Mucosa of rectum (tissue), 2 donors: ENCODE data around the gene CHCHD10.
A peak's percentile ranks its signal among the peaks of the same experiment; 100 is the strongest.
"Not testable (repeated sequence)": the region's sequence is repeated elsewhere in the genome, so short reads cannot be mapped to it uniquely, and the experiment has no call there.

ENCODE experiments used
- H3K27ac ChIP-seq, 2 donors: one replicate each; pipeline ENCODE4 v1.7.0; 2013; ENCODE audit warnings: inconsistent platforms in 2 of 2, low read depth in 2 of 2, low read length in 2 of 2
- H3K27me3 ChIP-seq, 2 donors: one replicate each; pipeline ENCODE4 v1.7.0; 2013; ENCODE audit warnings: low read length in 2 of 2; ENCODE audit not compliant: control insufficient read depth in 2 of 2, insufficient read depth in 2 of 2
- H3K36me3 ChIP-seq, 2 donors: one replicate each; pipeline ENCODE4 v1.7.0; 2013; ENCODE audit warnings: low read length in 2 of 2; ENCODE audit not compliant: control insufficient read depth in 2 of 2, insufficient read depth in 2 of 2
- H3K4me1 ChIP-seq, 2 donors: one replicate each; pipeline ENCODE4 v1.7.0; 2013; ENCODE audit warnings: low read length in 2 of 2, mild to moderate bottlenecking in 1 of 2; ENCODE audit not compliant: control insufficient read depth in 2 of 2, insufficient read depth in 2 of 2
- H3K4me3 ChIP-seq, 2 donors: one replicate each; pipeline ENCODE4 v1.7.0; 2013; ENCODE audit warnings: low read length in 2 of 2
- H3K9ac ChIP-seq, 2 donors: one replicate each; pipeline ENCODE4 v1.7.0; 2013; ENCODE audit warnings: low read length in 2 of 2, low read depth in 1 of 2, mild to moderate bottlenecking in 1 of 2
- H3K9me3 ChIP-seq, 2 donors: one replicate each; pipeline ENCODE4 v1.7.0; 2013; ENCODE audit warnings: low read length in 2 of 2; ENCODE audit not compliant: control insufficient read depth in 2 of 2
- donor health status: healthy.
- donor health status: Normal muscosa, but diverticular disease.

The CHCHD10 gene

DNA sequence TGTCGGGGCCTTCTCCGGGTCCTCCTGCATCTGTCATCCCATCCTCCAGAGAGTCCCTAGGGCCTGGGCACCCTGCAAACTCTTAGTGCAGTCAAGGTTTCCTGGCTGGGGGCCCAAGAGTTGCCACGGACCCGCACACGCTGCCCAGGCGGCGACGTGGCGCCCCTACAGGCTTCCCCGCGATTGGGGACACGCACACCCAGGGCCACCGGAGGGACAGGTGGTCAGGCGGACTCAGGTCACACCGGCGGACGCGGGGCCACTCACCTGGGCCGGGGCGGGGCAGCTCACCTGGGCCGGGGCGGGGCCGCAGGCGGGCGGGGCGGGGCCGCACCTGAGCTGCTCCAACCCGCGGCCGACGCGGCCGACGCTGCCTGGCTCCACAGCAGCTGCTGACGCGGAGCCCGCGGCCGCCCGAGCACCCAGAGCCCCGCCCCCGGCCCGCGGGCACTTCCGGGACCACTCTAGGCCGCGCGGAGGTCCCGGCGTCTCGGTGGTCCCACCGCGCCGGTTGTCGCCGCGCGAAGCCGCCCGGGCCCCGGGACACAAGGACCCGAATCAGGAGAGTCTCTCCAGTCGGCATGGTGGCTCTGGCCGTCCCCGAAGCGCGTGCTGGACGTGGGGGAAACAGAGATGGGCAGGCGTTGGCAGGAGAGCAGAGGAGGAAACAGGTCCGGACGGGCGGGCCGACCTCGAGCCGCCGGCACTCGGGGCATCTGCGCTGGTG is 16.9 kb downstream of the CHCHD10 start, which contains the start of gene ZNF70:
ZNF70 (minus strand) TSS at position 399 of the 727 bp plus-strand sequence. CDS start 5,972 bp downstream, outside the sequence.
- Histone ChIP-seq H3K27ac (peak within 1 kb of the TSS; percentile 88 to 97), H3K36me3 (no peaks in the 10 kb centered on the region), H3K4me1 (peaks cover 4 to 7% of the 10 kb centered on the region in 2 donors), H3K9me3 (no peaks in the 10 kb centered on the region), H3K9ac (peak within 1 kb of the TSS; percentile 73 to 95), H3K27me3 (no peaks in the 10 kb centered on the region), H3K4me3 (peak within 1 kb of the TSS; percentile 81 to 89)

DNA sequence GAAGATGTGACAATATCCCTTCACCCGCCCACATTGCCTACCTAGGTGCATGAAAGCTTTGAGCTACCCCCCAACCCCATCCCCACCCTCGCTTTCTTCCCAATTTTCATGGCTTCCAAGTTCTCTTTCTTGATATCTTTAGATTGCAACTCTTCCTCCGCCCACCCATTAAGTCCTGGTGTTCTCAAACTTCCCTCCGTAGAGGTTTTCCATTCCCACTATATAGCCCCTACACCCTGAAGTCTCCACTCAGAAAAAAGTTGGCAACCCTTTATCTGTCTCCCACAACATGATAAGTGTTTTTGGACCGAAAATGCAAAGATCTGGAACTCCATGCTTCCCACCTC is 17.4 kb downstream of the CHCHD10 start:
- H3K4me1 ChIP-seq: peaks cover 4 to 7% of the 10 kb centered on the region in 2 donors
- peak overlapping the region; percentile 69 to 88 for H3K27ac ChIP-seq
- H3K36me3 ChIP-seq: no peaks in the 10 kb centered on the region
- no peaks in the 10 kb centered on the region for H3K27me3 ChIP-seq
- H3K4me3 ChIP-seq: peak overlapping the region; percentile 78 to 89
- peak overlapping the region; percentile 73 to 78 for H3K9ac ChIP-seq
- H3K9me3 ChIP-seq: no peaks in the 10 kb centered on the region

DNA sequence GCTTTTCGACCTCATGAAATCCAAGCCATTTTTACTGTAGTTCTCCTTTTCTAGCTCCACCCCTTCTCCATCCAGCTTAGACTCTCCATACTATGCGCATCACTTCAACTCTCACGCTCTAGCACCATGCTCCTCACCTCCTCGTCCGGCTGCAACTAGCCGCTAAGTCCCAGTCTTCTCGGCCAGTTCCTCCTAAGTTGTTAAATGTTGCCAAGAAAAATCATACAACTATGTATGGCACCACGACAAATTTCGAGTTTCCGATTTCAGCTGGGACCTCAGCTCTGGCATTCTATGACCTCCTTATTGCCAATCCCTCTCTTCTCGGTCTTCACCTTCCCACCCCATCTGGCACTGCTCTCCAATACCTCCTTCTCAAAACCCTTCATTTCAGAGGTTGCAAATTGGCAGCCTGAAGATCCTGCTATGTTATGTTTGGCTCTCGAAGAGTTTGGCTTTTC is 17.9 kb downstream of the CHCHD10 start:
- Histone ChIP-seq H3K27me3 (no peaks in the 10 kb centered on the region), H3K4me3 (peak overlapping the region in 1 of 2 donors; percentile 78), H3K9ac (no peak overlapping the region), H3K36me3 (peaks cover 1 to 3% of the 10 kb centered on the region in 2 donors), H3K4me1 (peaks cover 4 to 7% of the 10 kb centered on the region in 2 donors), H3K9me3 (no peaks in the 10 kb centered on the region), H3K27ac (no peak overlapping the region)

DNA sequence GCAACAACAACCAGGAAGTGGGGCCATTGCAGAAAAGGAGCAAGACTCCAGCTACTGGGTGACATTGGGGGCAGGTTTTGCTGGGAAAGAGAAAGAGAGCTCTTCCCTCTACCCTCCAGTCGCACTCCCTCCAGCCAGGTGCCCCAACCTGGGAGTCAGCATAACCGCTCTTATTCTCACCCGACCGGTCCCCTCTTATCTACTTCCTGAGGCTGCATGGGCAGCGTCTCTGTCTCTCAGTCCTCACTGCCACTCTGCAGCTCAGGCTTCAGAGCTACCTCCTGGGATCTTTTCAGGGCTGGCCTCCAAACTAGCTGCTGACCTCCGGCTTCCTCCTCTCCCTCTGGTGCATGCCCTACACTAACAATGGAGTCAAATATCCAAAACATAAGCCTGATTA is 22.0 kb downstream of the CHCHD10 start:
- no peaks in the 10 kb centered on the region for H3K9me3 ChIP-seq
- no peaks in the 10 kb centered on the region for H3K27me3 ChIP-seq
- H3K36me3 ChIP-seq: peaks cover 25 to 28% of the 10 kb centered on the region in 2 donors
- peaks cover 4% of the 10 kb centered on the region in 2 donors for H3K4me1 ChIP-seq
- no peak overlapping the region for H3K4me3 ChIP-seq
- H3K27ac ChIP-seq: no peak overlapping the region
- H3K9ac ChIP-seq: no peak overlapping the region

DNA sequence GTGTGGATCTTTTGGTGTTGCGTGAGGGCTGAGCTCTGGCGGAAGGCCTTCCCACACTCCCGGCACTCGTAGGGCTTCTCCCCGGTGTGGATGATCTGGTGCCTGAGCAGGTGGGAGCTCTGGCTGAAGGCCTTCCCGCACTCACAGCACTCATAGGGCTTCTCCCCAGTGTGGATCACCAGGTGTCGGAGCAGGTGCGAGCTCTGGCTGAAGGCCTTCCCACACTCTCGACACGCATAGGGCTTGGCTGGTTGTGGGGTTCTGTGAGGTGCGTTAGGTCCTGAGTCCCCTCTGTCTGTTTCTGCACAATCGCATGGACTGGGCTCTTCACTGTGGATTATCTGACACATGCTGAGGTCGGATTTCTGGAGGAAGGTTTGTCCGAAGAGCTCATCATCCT is 23.3 kb downstream of the CHCHD10 start:
- H3K4me3 ChIP-seq: no peak overlapping the region
- H3K27me3 ChIP-seq: no peaks in the 10 kb centered on the region
- no peak overlapping the region for H3K27ac ChIP-seq
- no peaks in the 10 kb centered on the region for H3K4me1 ChIP-seq
- H3K9ac ChIP-seq: no peak overlapping the region
- H3K36me3 ChIP-seq: peaks cover 25 to 28% of the 10 kb centered on the region in 2 donors
- no peaks in the 10 kb centered on the region for H3K9me3 ChIP-seq

DNA sequence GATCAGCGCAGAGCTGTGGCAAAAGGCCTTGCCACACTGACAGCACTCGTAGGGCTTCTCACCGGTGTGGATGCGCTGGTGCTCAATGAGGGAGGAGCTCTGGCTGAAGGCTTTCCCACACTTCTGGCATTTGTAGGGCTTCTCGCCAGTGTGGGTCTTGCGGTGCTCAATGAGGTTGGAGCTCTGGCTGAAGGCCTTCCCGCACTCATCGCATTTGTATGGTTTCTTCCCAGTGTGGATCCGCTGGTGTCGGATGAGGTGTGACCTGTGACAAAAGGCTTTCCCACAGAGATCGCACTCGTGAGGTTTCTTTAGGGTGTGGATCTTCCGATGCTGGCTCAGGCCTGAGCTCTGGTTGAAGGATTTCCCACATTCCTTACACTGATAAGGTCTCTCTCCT is 23.8 kb downstream of the CHCHD10 start:
- no peaks in the 10 kb centered on the region for H3K4me1 ChIP-seq
- H3K36me3 ChIP-seq: peaks cover 25 to 28% of the 10 kb centered on the region in 2 donors
- H3K27ac ChIP-seq: no peak overlapping the region
- H3K9me3 ChIP-seq: no peaks in the 10 kb centered on the region
- H3K27me3 ChIP-seq: no peaks in the 10 kb centered on the region
- H3K4me3 ChIP-seq: no peak overlapping the region
- H3K9ac ChIP-seq: no peak overlapping the region

DNA sequence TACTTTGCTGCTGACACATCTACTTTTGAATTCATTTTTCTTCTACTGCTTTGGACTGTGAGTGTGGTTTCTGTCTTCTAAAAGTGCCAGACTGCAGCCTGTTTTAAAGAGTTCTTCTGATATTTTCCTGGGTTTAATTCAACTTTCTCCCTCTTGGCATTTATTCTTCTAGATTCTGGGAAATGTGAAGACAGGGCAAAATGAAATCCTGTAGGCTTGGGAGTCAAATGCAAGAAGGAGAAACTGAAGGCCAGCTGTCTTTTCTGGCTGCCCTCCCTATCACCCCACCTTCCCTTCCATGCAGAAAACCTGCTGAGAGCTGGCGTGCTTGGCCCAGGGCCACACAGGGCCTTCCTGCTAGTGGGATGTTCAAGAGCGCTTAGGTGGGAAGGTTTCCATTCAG is 24.5 kb downstream of the CHCHD10 start:
- Histone ChIP-seq H3K27ac (no peak overlapping the region), H3K4me1 (no peaks in the 10 kb centered on the region), H3K36me3 (peaks cover 25 to 28% of the 10 kb centered on the region in 2 donors), H3K27me3 (no peaks in the 10 kb centered on the region), H3K9ac (no peak overlapping the region), H3K9me3 (no peaks in the 10 kb centered on the region), H3K4me3 (no peak overlapping the region)

DNA sequence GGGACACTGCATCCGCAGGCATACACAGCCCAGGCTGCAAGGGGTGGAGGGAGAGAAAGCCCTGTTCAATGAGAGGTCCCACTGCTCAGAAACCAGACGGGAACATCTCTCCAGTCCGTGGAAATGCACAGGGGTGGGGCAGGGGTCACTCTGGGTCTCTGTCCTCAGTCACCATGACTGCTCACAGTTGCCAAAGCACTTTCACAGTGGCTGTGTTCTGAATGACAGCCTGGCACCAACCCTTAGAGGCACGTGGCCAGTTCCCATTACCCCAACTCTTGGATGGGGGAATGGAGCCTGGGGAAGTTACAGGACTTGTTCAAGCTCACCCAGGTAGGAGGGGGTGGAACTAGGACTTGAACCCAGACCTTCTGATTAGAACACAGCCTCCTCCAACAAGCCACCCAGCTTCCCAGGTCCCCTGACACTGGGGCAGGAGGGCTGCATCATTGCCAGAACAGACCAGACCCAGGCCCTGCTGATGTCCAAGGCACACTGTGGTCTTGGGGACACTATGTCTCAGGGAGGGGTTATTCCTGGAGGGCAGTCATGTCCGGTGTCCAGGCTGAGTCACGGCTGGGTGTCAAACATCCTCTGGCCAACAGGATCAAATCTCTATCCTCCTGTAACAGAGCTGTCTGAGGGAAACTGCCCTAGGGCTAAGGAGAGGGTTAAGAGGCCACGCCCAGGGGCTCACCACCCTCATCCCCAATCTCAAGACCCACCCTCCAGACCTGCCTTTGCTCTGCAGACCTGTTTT is 25.1 kb downstream of the CHCHD10 start:
- Histone ChIP-seq H3K9ac (no peak overlapping the region), H3K27ac (no peak overlapping the region)

DNA sequence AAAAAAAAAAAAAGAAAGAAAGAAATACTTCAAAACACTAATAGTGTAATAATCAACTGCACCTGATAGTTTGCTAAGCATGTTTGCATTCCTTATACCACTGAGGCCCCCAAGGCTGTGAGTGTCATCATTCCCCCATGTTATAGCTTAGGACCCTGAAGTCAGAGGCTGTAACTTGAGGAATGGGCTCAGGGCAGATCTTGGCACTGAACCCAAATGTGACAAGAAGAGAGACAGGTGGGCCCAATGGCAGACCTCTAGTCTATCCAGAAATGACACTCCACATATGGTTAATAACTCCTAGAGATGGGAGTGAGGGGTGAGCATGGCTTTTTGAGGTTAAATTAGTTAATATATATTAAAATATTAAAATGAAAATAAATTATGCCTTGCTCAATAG is 30.1 kb downstream of the CHCHD10 start:
- Histone ChIP-seq H3K27ac (no peak overlapping the region), H3K9ac (no peak overlapping the region), H3K4me1 (no peaks in the 10 kb centered on the region), H3K4me3 (no peak overlapping the region), H3K27me3 (no peaks in the 10 kb centered on the region), H3K9me3 (no peaks in the 10 kb centered on the region), H3K36me3 (peaks cover 6% of the 10 kb centered on the region in 2 donors)

More for the DNA sequence above, 25.1 kb downstream of the CHCHD10 start:
- Histone ChIP-seq H3K27me3 (no peaks in the 10 kb centered on the region), H3K4me1 (no peaks in the 10 kb centered on the region), H3K4me3 (no peak overlapping the region), H3K36me3 (peaks cover 25 to 28% of the 10 kb centered on the region in 2 donors), H3K9me3 (no peaks in the 10 kb centered on the region)

DNA sequence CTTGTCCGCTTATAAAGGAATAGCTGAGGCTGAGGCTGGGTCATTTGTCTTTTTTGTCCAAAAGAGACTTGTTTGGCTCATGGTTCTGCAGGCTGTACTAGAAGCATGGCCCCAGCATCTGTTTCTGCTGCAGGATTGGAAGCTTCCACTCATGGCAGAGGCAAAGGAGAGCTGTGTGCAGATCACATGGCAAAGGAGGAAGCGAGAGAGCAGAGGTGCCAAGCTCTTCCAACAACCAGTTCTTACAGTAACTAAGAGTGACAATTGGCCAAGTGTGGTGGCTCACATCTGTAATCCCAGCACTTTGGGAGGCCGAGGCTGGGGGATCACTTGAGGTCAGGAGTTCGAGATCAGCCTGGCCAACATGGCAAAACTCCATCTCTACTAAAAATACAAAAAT is 39.7 kb downstream of the CHCHD10 start:
- H3K27me3 ChIP-seq, H3K4me3 ChIP-seq, H3K9me3 ChIP-seq, H3K27ac ChIP-seq, H3K36me3 ChIP-seq, H3K4me1 ChIP-seq, H3K9ac ChIP-seq: not testable (repeated sequence)
